Measurements from ENCODE around the gene RPAIN. TPM values are rescaled to one million over a fixed set of nuclear protein-coding genes. Genes with fewer than 3 reads are reported as not detected.

Gene RPAIN
- total and polyA plus RNA-seq, 7 experiments from 2014 or later, result 30.4 to 81.1 (median 55.7) TPM

DNA sequence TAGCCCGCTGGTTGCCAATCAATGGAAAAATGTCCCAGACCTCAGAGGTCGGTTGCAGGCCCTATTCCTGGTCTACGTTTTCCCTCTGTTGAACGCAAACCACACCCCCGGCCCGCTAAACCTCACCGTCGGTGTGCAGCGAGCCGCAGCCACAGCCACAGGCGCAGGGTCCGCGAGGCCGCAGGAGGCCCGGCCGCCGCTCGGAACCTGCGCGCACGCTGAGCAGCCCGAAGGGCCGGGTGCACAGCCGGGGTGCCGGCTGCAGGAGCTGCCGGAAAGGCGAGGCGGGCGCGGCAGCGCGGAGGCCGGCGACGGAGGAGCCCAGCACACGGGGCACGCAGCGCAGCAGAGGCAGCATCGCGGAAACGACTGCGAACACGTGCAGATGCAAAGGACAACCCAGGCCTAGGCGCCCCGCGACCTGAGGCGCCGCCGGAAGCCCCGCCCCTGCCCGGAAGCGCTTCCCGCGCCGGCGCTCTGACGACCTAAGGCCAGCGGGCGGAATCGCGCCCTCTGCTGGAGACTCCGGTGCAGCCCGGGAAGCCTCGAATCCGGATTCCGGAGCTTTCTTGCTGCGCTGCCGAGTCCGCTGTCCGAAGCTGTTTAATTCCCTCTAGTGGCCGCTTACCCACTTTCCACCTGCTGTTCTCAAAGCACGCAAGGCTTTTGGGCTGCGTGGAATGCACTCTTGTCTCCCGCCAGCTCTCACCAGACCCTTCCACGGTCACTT lies 18.9 kb downstream of the RPAIN start, which contains the start of gene C1QBP:
C1QBP (minus strand) TSS at position 440 of the 730 bp plus-strand sequence; CDS start at position 358, 82 bp downstream.
- H3K36me3 Mint-ChIP-seq, result peaks cover 0 to 24% (median 5%) of the 10 kb centered on the region in 5 donors

DNA sequence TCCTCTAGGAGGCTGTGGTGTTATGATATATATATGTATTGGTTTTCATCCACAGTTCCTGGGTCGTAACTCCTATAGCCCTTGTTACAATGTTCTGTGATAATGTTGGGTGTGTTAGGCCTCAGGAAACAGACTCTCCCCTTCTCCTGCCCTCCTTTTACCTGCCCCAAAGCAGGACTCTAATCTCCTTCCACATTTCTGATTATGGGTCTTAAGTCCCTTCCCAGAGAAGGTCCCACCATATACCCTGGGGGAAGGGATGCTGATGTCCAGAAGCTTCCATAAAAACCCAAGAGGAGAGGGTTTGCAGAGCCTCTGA lies 19.4 kb downstream of the RPAIN start:
- Histone ChIP-seq H3K27ac (ENCODE audit: low read depth, low read length) (peak overlapping the region; percentile 89), H3K4me1 (ENCODE audit: control insufficient read depth in 2 of 2, insufficient read depth in 2 of 2, low read length in 2 of 2) (peaks cover 19 to 28% of the 10 kb centered on the region in 2 donors), H3K9me3 (ENCODE audit: control insufficient read depth in 2 of 3, low read length in 3 of 3) (no peaks in the 10 kb centered on the region), H3K4me3 (ENCODE audit: low read length) (peak overlapping the region; percentile 80), H3K27me3 (ENCODE audit: control insufficient read depth in 2 of 2, insufficient read depth in 2 of 2, low read length in 2 of 2) (no peaks in the 10 kb centered on the region), H3K36me3 (ENCODE audit: control insufficient read depth in 2 of 3, insufficient read depth in 3 of 3, low read length in 3 of 3) (peaks cover 0 to 35% (median 10%) of the 10 kb centered on the region in 3 experiments)
- ChIA-PET CTCF (interaction anchor here (0.6 to 2.4 kb wide), 15 partner anchors 9 to 248 kb away, joined by 3 to 9 read pairs (median 3); partner anchors contain the start of genes DHX33, NUP88, RPAIN and ZNF594), POLR2A (interaction anchor here (0.6 to 5.5 kb wide), 13 partner anchors 9 to 226 kb away, joined by 3 to 46 read pairs (median 3); partner anchors contain the start of genes DERL2, DHX33, MIS12 and NUP88)
- H3K4me3 Mint-ChIP-seq, result peak overlapping the region; percentile 80 to 95 (median 90)
- no peak for DNase-seq
- intact Hi-C loops (cut with micrococcal nuclease), result loop anchor here (1.0 to 2.0 kb wide), 9 partner anchors 20 to 248 kb away; partner anchors contain the start of genes DERL2 (in 2 of the 2), MIS12 (in 2 of the 2), NUP88 (in 2 of the 2) and RABEP1 (in 2 of the 2)
- peaks cover 0 to 27% (median 8%) of the 10 kb centered on the region in 5 donors for H3K36me3 Mint-ChIP-seq
- H3K27ac Mint-ChIP-seq, result peak overlapping the region; percentile 90 to 98 (median 94)
- ATAC-seq, result no peak
- H3K9me3 Mint-ChIP-seq, result no peaks in the 10 kb centered on the region
- peaks cover 16 to 43% (median 37%) of the 10 kb centered on the region in 7 donors for H3K4me1 Mint-ChIP-seq
- H3K27me3 Mint-ChIP-seq, result no peaks in the 10 kb centered on the region

More for the DNA sequence above, 18.9 kb downstream of the RPAIN start, which contains the start of gene C1QBP:
- CTCF ChIA-PET, result interaction anchor here (0.6 to 2.4 kb wide), 14 partner anchors 9 to 311 kb away, joined by 3 to 9 read pairs (median 3); partner anchors contain the start of genes DHX33, NUP88, RPAIN and ZNF594
- Mint-ChIP-seq H3K4me3 (peak within 1 kb of the TSS; percentile 80 to 95 (median 90)), H3K27me3 (no peaks in the 10 kb centered on the region), H3K27ac (peak within 1 kb of the TSS; percentile 90 to 98 (median 94)), H3K9me3 (no peaks in the 10 kb centered on the region), H3K4me1 (peaks cover 16 to 43% (median 37%) of the 10 kb centered on the region in 7 donors)
- peaks cover 3 to 34% (median 13%) of the 10 kb centered on the region in 3 experiments for H3K36me3 ChIP-seq (ENCODE audit: control insufficient read depth in 2 of 3, insufficient read depth in 3 of 3, low read length in 3 of 3)
- peak within 1 kb of the TSS; percentile 80 for H3K4me3 ChIP-seq (ENCODE audit: low read length)
- H3K4me1 ChIP-seq (ENCODE audit: control insufficient read depth in 2 of 2, insufficient read depth in 2 of 2, low read length in 2 of 2), result peaks cover 19 to 28% of the 10 kb centered on the region in 2 donors
- ATAC-seq, result peak; percentile 98
- H3K27me3 ChIP-seq (ENCODE audit: control insufficient read depth in 2 of 2, insufficient read depth in 2 of 2, low read length in 2 of 2), result no peaks in the 10 kb centered on the region
- intact Hi-C loops (cut with micrococcal nuclease), result loop anchor here (1.0 to 2.0 kb wide), 9 partner anchors 20 to 248 kb away; partner anchors contain the start of genes DERL2 (in 2 of the 2), MIS12 (in 2 of the 2), NUP88 (in 2 of the 2) and RABEP1 (in 2 of the 2)
- H3K9me3 ChIP-seq (ENCODE audit: control insufficient read depth in 2 of 3, low read length in 3 of 3), result no peaks in the 10 kb centered on the region
- POLR2A ChIA-PET, result interaction anchor here (0.6 to 5.5 kb wide), 13 partner anchors 8 to 225 kb away, joined by 3 to 46 read pairs (median 3); partner anchors contain the start of genes DERL2, DHX33, MIS12 and NUP88
- H3K27ac ChIP-seq (ENCODE audit: low read depth, low read length), result peak within 1 kb of the TSS; percentile 89
- peak; percentile 85 to 96 (median 91) for DNase-seq

DNA sequence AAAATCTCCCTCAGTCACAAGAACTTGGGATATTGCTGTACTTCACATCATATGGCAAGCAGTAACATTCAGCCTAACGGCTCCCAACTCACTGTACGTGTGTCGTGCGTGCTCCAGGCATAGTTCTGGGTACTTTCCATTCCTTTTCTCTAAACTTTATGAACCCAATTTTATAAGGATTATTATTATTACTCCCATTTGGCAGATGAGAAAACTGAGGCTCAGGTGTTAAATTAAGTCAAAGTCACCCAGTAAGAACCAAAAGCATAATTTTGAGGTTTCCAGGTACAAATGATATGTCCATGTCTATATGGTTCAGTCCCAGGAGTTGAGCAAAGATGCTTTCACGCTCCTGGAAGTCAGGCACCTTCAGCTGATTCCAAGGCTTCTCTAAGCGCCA lies 23.7 kb downstream of the RPAIN start:
- Mint-ChIP-seq H3K9me3 (no peaks in the 10 kb centered on the region), H3K4me3 (no peak overlapping the region), H3K36me3 (peaks cover 4 to 34% (median 17%) of the 10 kb centered on the region in 5 donors), H3K27me3 (no peaks in the 10 kb centered on the region), H3K27ac (no peak overlapping the region), H3K4me1 (peaks cover 3 to 15% (median 10%) of the 10 kb centered on the region in 7 donors)
- no peak overlapping the region for H3K27ac ChIP-seq (ENCODE audit: low read depth, low read length)
- intact Hi-C loops (cut with micrococcal nuclease), result no loop called here
- ChIA-PET POLR2A (no interaction called here), CTCF (interaction anchor here (0.6 kb wide), 2 partner anchors 351 to 1578 kb away, joined by 3 to 4 read pairs; no protein-coding TSS in a partner anchor)
- H3K27me3 ChIP-seq (ENCODE audit: control insufficient read depth in 2 of 2, insufficient read depth in 2 of 2, low read length in 2 of 2), result no peaks in the 10 kb centered on the region
- H3K9me3 ChIP-seq (ENCODE audit: control insufficient read depth in 2 of 3, low read length in 3 of 3), result no peaks in the 10 kb centered on the region
- H3K4me3 ChIP-seq (ENCODE audit: low read length), result no peak overlapping the region
- H3K36me3 ChIP-seq (ENCODE audit: control insufficient read depth in 2 of 3, insufficient read depth in 3 of 3, low read length in 3 of 3), result peaks cover 0 to 43% (median 7%) of the 10 kb centered on the region in 3 experiments
- H3K4me1 ChIP-seq (ENCODE audit: control insufficient read depth in 2 of 2, insufficient read depth in 2 of 2, low read length in 2 of 2), result peaks cover 8% of the 10 kb centered on the region in 2 donors
- no peak for ATAC-seq
- DNase-seq, result no peak

- CTCF ChIA-PET, result interaction anchor here (0.6 kb wide), 3 partner anchors 56 to 1577 kb away, joined by 3 to 4 read pairs (median 3); no protein-coding TSS in a partner anchor
- DNase-seq (no peak), ATAC-seq (no peak)
- H3K9me3 ChIP-seq (ENCODE audit: control insufficient read depth in 2 of 3, low read length in 3 of 3), result no peaks in the 10 kb centered on the region
- peaks cover 3 to 14% (median 7%) of the 10 kb centered on the region in 7 donors for H3K4me1 Mint-ChIP-seq
- intact Hi-C loops (cut with micrococcal nuclease), result no loop called here
- H3K4me1 ChIP-seq (ENCODE audit: control insufficient read depth in 2 of 2, insufficient read depth in 2 of 2, low read length in 2 of 2), result peaks cover 7% of the 10 kb centered on the region in 2 donors
- peak overlapping the region in 1 of 9 donors; percentile 10 for H3K27ac Mint-ChIP-seq
- no peak overlapping the region for H3K27ac ChIP-seq (ENCODE audit: low read depth, low read length)
- H3K36me3 Mint-ChIP-seq, result peaks cover 4 to 37% (median 18%) of the 10 kb centered on the region in 5 donors
- H3K4me3 Mint-ChIP-seq, result no peak overlapping the region
- H3K9me3 Mint-ChIP-seq, result no peaks in the 10 kb centered on the region
- H3K27me3 ChIP-seq (ENCODE audit: control insufficient read depth in 2 of 2, insufficient read depth in 2 of 2, low read length in 2 of 2), result no peaks in the 10 kb centered on the region
- H3K4me3 ChIP-seq (ENCODE audit: low read length), result no peak overlapping the region
- H3K36me3 ChIP-seq (ENCODE audit: control insufficient read depth in 2 of 3, insufficient read depth in 3 of 3, low read length in 3 of 3), result peaks cover 0 to 43% (median 7%) of the 10 kb centered on the region in 3 experiments
- H3K27me3 Mint-ChIP-seq, result no peaks in the 10 kb centered on the region
- POLR2A ChIA-PET, result no interaction called here
Observed at GRCh38 chr17:5444209-5444608, 24.2 kb downstream of the RPAIN start.

DNA sequence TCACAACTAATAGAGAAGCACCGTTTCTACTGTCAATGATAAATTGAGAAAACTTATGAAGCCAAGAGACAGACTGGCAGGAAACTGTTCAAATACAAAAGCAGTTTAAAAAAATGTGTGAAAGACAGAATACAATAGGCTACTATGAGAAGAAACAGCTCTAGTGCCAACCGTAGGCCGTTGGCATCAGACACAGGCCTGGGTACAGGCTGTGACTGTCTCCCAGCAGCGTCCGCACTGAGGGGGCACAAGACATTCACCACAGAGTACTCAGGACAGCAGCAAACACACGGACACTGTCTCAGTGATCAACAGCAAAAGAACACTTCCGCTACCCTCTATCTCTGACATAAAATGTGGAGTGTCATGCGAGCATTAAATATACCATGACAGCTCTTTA lies 26.8 kb downstream of the RPAIN start:
- Mint-ChIP-seq H3K9me3 (no peaks in the 10 kb centered on the region), H3K27ac (no peak overlapping the region), H3K36me3 (peaks cover 9 to 47% (median 19%) of the 10 kb centered on the region in 5 donors), H3K27me3 (no peaks in the 10 kb centered on the region), H3K4me1 (peaks cover 0 to 2% (median 0%) of the 10 kb centered on the region in 7 donors), H3K4me3 (no peak overlapping the region)
- H3K4me1 ChIP-seq (ENCODE audit: control insufficient read depth in 2 of 2, insufficient read depth in 2 of 2, low read length in 2 of 2), result no peaks in the 10 kb centered on the region
- DNase-seq (no peak), ATAC-seq (no peak)
- ChIA-PET POLR2A (interaction anchor here (0.6 kb wide), 1 partner anchor 1194 kb away, joined by 3 read pairs; the partner anchor contains the start of gene TXNDC17), CTCF (no interaction called here)
- intact Hi-C loops (cut with micrococcal nuclease), result no loop called here
- H3K27me3 ChIP-seq (ENCODE audit: control insufficient read depth in 2 of 2, insufficient read depth in 2 of 2, low read length in 2 of 2), result no peaks in the 10 kb centered on the region
- H3K36me3 ChIP-seq (ENCODE audit: control insufficient read depth in 2 of 3, insufficient read depth in 3 of 3, low read length in 3 of 3), result peaks cover 0 to 58% (median 7%) of the 10 kb centered on the region in 3 experiments
- no peak overlapping the region for H3K27ac ChIP-seq (ENCODE audit: low read depth, low read length)
- H3K4me3 ChIP-seq (ENCODE audit: low read length), result no peak overlapping the region
- H3K9me3 ChIP-seq (ENCODE audit: control insufficient read depth in 2 of 3, low read length in 3 of 3), result no peaks in the 10 kb centered on the region

DNA sequence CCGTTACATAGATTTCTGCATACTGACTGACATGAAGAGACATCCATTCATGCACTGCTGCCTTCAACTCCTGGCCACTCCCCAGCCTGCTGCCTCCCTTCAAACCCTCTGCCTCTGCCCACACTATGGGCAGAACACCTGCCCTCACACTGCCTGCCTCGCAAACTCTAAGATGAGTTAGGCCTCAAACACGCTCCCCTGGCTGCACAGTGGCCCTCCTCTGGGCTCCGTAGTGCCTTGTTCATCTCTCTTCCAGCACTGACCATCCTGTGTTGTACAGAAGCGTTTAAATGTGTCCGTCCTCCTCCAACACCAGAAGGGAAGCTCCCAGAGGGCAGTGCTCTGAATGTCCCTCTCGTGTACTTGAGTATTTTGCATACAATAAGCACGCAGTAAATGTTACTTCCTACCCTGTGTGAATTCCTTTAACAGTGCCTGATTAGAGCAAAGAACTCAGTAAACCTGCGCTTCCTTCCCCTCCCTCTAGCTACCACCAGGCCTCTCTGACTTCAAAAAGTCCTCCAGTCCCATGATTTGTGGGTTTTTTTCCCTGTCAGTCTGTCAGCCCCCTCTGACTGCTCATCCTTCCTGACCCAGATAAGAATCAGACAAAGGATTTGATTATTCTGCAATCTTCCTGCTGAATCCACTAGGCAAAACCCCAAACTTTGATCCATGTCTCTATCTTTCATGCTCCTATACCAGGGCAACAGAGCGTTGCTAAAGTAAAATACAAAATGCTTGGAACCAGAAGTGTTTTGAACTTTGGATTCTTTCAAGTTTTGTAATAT lies 44.9 kb downstream of the RPAIN start:
- Mint-ChIP-seq H3K27ac (peak overlapping the region in 3 of 9 donors; percentile 1 to 63 (median 36)), H3K36me3 (peaks cover 4 to 13% (median 9%) of the 10 kb centered on the region in 5 donors), H3K9me3 (no peaks in the 10 kb centered on the region), H3K27me3 (no peaks in the 10 kb centered on the region), H3K4me1 (peaks cover 33 to 48% (median 43%) of the 10 kb centered on the region in 7 donors), H3K4me3 (no peak overlapping the region)
- H3K27me3 ChIP-seq (ENCODE audit: control insufficient read depth in 2 of 2, insufficient read depth in 2 of 2, low read length in 2 of 2), result no peaks in the 10 kb centered on the region
- H3K4me1 ChIP-seq (ENCODE audit: control insufficient read depth in 2 of 2, insufficient read depth in 2 of 2, low read length in 2 of 2), result peaks cover 11 to 12% of the 10 kb centered on the region in 2 donors
- peaks cover 0 to 26% (median 0%) of the 10 kb centered on the region in 3 experiments for H3K36me3 ChIP-seq (ENCODE audit: control insufficient read depth in 2 of 3, insufficient read depth in 3 of 3, low read length in 3 of 3)
- ATAC-seq (no peak), DNase-seq (no peak)
- intact Hi-C loops (cut with micrococcal nuclease), result no loop called here
- CTCF ChIA-PET, result interaction anchor here (0.9 kb wide), 1 partner anchor 25 kb away, joined by 3 read pairs; no protein-coding TSS in a partner anchor
- H3K27ac ChIP-seq (ENCODE audit: low read depth, low read length), result no peak overlapping the region
- H3K9me3 ChIP-seq (ENCODE audit: control insufficient read depth in 2 of 3, low read length in 3 of 3), result no peaks in the 10 kb centered on the region
- POLR2A ChIA-PET, result no interaction called here
- H3K4me3 ChIP-seq (ENCODE audit: low read length), result no peak overlapping the region

Data from naive thymus-derived CD4-positive, alpha-beta T cell (primary cell).